ENCODE data around the gene GABRA1. TPM values are rescaled to one million over a fixed set of nuclear protein-coding genes. Genes with fewer than 3 reads are reported as not detected.

The GABRA1 gene
- total and polyA plus RNA-seq, 2 donors (not counting 3 experiments of a cell fraction or from before 2014, with no cell fraction given): not detected

- H3K27ac ChIP-seq (ENCODE audit: insufficient read depth, low read depth, low read length): no peak overlapping the region
- POLR2A ChIA-PET: no interaction called here
- H3K4me3 ChIP-seq (replicated peaks in 1 of 3; ENCODE audit: insufficient read depth in 1 of 3, low read depth in 1 of 3, low read length in 3 of 3): no peak overlapping the region
- no peaks in the 10 kb centered on the region for H3K79me2 ChIP-seq (ENCODE audit: control insufficient read depth, insufficient read depth, low read length)
- H3K36me3 ChIP-seq (ENCODE audit: control insufficient read depth in 2 of 2, extremely low read depth in 1 of 2, insufficient read depth in 2 of 2, low read length in 2 of 2): no peaks in the 10 kb centered on the region
- H3K27me3 ChIP-seq (ENCODE audit: control insufficient read depth in 2 of 2, insufficient read depth in 2 of 2, low read length in 2 of 2): no peaks in the 10 kb centered on the region
- H3K4me2 ChIP-seq (ENCODE audit: insufficient read depth, low read length): no peak overlapping the region
- H4K20me1 ChIP-seq (replicated peaks; ENCODE audit: control insufficient read depth, extremely low read depth, insufficient read depth, low read length): no peaks in the 10 kb centered on the region
- intact Hi-C loops (cut with micrococcal nuclease) (no loop called here), dilution Hi-C loops (cut with MboI; ENCODE audit: extremely low pct_ligation_motif_present, low sequenced_read_pairs) (no loop called here)
- FAIRE-seq: no peak
- CTCF ChIA-PET: no interaction called here
- TF ChIP-seq FOS (IDR thresholded peaks at IDR 0.05; ENCODE audit: borderline replicate concordance, insufficient read depth, low read length) (no peak), POLR2A (IDR thresholded peaks at IDR 0.05; ENCODE audit: low read depth, low read length) (no peak), CTCF (IDR thresholded peaks at IDR 0.05; ENCODE audit: extremely low read depth in 1 of 2, insufficient read depth in 1 of 2, low read depth in 1 of 2, low read length in 2 of 2) (no peak), MAX (IDR thresholded peaks at IDR 0.05; ENCODE audit: insufficient read depth, insufficient read length) (no peak), EZH2 (IDR thresholded peaks at IDR 0.05; ENCODE audit: borderline replicate concordance, low read depth, low read length, severe bottlenecking) (no peak), GATA2 (IDR thresholded peaks at IDR 0.05; ENCODE audit: insufficient read depth, insufficient read length, low read depth, low read length) (no peak), MYC (IDR thresholded peaks at IDR 0.05; ENCODE audit: low read depth, low read length) (no peak), POLR2AphosphoS5 (IDR thresholded peaks at IDR 0.05; ENCODE audit: insufficient read depth, low read depth, low read length) (no peak), JUN (IDR thresholded peaks at IDR 0.05; ENCODE audit: borderline replicate concordance, insufficient read depth, insufficient read length, low read depth) (no peak)
- no TSS peak for BruUV-seq (replicated peaks)
- H3K9ac ChIP-seq (replicated peaks; ENCODE audit: extremely low read depth, insufficient read depth, low read length): no peak overlapping the region
- H3K4me1 ChIP-seq (ENCODE audit: control insufficient read depth, extremely low read depth, insufficient read depth, low read length): no peaks in the 10 kb centered on the region
- peaks cover 1% of the 10 kb centered on the region for H3K9me3 ChIP-seq (replicated peaks; ENCODE audit: control insufficient read depth, insufficient read depth, low read length)
- H3K9me1 ChIP-seq (replicated peaks; ENCODE audit: control insufficient read depth, extremely low read depth, insufficient read depth, low read length): no peaks in the 10 kb centered on the region
- no peak for DNase-seq (ENCODE audit: low read depth, low spot score)
- no peak overlapping the region for H2AFZ ChIP-seq (ENCODE audit: low read depth, low read length)
Observed at GRCh38 chr5:161899590-161899989, 51.7 kb downstream of the GABRA1 start.

Data from endothelial cell of umbilical vein (primary cell).